HG03064 (cell line): Measurements from ENCODE around the gene ITPR3.

Source experiments
- ATAC-seq: cut with Tn5 transposase; IDR thresholded peaks from one replicate; pipeline ENCODE4 v1.9.1; 2021; ENCODE audit warnings: low read depth; ENCODE audit not compliant: unreplicated experiment

ITPR3 gene

DNA sequence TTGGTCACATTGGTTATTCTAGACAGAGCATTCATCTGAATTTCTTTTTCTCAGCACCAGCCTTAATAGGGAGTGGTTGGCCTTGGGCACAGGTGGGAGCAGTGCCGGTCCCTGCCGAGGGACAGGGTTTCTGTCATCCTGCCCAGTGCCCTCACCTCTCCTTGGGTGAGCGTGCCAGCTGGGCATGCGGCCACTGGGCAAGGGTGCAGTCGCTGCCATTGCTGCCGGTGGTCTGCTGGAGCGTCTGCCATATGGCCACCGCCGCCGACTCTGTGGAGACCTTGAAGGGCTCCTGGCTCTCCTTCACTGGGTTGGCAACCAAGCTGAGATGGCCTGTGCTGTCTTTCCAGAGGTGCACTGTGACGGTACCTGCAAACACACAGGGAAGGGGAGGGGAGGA lies 106.8 kb downstream of the ITPR3 start:
- ATAC-seq, result no peak

- ATAC-seq, result no peak
Observed at GRCh38 chr6:33728438-33728837, 107.3 kb downstream of the ITPR3 start.

DNA sequence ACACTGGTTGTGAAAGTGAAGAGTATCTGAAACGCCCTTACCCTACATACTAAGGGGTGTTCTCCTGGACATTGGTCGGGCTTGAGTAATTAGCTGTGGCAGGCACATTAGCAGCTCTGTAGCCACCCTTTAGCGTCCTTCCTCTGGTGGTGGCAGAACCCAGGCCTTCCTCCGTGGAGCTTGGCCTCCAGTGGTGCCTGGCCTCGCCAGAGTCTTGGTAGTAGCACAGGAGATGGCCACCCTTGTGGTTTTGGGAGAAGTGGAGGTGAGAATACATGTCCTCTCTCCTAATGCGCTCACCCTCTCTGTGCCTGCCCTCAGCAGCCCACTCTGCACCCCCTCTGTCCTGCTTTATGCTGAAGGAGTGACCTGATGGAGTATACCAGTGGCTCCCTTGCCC lies 107.9 kb downstream of the ITPR3 start:
- ATAC-seq, result no peak

DNA sequence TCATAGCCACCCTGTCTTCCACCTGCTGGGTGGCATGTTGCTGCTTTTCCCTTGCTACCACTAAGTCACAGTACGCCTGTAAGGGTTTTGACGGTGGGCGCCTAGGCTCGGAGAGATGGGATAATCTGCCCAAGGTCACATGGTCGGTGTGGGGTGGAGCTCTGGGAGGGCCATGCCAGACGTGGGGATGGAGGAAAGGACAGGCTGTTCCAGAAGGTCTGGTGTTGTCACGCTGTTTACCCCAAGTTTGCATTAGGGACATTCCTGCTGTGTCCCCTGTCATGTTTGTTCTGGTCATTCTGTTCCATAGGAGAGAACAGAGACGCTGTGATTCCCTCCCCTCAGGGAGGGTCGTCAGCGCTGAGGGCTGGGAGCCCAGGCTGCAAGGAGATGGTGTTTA lies 109.5 kb downstream of the ITPR3 start:
- ATAC-seq, result no peak

DNA sequence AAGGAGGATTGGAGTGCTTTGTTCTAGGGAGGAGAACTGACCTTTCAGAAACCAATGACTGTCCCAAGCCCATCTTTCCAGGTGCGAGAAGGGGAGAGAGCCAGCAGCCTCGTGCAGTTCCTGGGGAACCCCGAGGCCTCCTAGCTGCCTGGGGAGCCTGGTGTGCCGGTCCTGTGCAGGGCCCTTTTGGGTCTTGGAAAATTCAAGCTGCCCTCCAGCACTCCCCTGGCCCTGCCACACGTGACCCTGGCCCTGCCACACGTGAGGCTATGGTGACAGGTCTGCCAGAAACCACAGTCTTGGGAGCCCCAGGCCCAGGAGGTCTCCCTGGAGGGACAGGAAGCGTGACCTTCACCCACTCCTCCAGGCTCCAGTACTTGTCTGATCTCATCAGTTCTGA lies 109.9 kb downstream of the ITPR3 start:
- no peak for ATAC-seq

- ATAC-seq, result no peak
Observed at GRCh38 chr6:33731751-33732282, 110.7 kb downstream of the ITPR3 start.

- no peak for ATAC-seq
Observed at GRCh38 chr6:33732385-33732784, 111.3 kb downstream of the ITPR3 start.

DNA sequence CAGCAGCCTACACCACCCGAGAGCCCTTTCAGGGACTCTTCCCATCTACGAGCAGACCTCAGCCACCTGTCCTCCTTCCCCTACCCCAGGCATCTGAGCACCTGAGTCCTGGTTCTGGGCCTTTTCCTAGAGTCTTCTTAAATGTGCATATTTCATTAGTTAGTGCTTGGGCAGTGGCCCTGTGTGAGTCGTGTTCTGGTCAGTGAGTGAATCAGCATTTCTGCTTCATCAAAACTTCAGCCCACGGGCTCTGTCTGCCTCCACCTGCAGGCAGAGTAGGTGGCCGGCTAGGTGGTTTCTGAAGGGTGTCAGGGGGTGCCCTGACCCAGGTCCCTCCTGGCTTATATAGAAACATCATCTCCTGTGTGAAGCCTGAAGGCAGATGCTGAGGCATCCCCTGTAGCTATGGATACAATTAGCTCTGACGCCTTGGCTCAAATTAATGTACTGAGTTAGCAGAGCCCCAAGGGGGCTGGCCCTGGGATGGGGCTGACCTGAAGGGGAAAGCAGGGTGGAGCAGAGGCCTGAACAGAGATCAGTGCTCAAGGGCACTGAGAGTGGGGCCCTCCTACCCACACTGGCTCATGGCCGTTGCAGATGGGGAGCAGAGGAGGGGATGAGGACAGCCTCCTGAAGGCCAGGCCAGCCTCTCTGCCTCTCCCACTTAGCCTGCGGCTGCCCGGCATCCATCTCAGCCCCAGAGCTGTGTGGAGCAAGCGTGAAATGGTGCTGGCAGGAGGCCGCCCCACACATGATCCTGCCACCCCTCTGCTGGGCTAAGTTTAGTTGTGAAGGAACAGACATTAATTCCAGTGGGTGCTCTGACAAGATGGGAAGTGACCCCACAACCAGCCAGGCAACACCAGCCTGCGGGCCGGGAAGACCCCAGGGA lies 111.9 kb downstream of the ITPR3 start:
- no peak for ATAC-seq

DNA sequence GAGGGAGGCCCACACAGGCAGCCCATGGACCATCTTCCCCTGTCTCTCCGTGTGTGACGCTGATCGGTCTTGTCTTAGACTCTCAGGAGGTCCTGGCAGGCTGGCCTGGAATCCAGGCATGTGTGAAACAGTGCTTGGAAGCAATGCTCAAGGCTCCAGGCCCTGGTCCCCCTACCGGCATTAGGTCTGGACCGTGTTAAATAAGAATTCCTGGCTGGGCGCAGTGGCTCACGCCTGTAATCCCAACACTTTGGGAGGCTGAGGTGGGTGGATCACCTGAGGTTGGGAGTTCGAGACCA lies 112.5 kb downstream of the ITPR3 start:
- no peak for ATAC-seq

GRCh38 chr6:33735216-33735615 lies 114.1 kb downstream of the ITPR3 start:
- ATAC-seq, result no peak

GRCh38 chr6:33737267-33738026 lies 116.3 kb downstream of the ITPR3 start:
- ATAC-seq, result no peak

DNA sequence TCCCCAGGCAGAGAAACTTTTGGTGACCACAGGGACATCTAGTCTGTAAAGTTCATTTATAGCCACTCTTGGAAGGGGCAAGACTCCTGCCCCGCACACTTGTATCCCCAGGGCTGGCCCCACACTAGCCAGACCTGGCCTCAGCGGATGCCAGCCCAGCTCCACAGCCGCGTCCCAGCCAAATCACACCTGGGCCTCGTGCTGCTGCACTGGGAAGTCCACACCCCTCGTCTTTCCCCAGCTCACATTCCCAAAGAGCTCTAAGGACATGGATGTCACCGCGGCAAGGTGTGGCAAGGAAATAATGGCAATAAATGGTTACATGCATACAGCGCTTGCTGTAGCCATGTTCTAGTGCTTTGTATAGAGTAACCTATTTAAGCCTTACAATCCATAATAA lies 117.0 kb downstream of the ITPR3 start:
- ATAC-seq, result no peak

- ATAC-seq, result no peak
Observed at GRCh38 chr6:33738879-33739278, 117.8 kb downstream of the ITPR3 start.

DNA sequence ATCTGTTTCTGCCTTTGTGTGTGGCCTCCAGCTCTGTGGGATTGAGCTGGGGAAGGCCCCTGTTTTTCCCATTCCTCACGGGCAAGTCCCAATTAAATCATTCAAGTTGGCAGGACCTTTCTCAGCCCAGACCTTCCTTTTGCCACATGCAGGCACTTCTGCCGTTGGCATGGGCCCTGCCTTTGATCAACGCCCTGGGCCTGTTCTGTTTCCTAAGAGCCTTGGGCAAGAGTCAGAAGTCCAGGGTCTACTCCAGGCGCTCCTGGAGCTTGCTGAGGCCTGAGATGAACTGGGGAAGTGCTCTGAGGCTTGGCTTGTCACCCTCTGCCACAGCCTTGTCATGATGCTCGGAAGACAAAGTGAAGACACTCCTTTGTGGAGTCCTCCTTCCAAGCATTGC lies 118.4 kb downstream of the ITPR3 start:
- no peak for ATAC-seq

GRCh38 chr6:33740204-33740608 lies 119.1 kb downstream of the ITPR3 start:
- ATAC-seq, result no peak

- ATAC-seq, result no peak
Observed at GRCh38 chr6:33740794-33741193, 119.7 kb downstream of the ITPR3 start.

- no peak for ATAC-seq
Observed at GRCh38 chr6:33742092-33742491, 121.0 kb downstream of the ITPR3 start.

- ATAC-seq, result no peak
Observed at GRCh38 chr6:33742837-33743236, 121.7 kb downstream of the ITPR3 start.

DNA sequence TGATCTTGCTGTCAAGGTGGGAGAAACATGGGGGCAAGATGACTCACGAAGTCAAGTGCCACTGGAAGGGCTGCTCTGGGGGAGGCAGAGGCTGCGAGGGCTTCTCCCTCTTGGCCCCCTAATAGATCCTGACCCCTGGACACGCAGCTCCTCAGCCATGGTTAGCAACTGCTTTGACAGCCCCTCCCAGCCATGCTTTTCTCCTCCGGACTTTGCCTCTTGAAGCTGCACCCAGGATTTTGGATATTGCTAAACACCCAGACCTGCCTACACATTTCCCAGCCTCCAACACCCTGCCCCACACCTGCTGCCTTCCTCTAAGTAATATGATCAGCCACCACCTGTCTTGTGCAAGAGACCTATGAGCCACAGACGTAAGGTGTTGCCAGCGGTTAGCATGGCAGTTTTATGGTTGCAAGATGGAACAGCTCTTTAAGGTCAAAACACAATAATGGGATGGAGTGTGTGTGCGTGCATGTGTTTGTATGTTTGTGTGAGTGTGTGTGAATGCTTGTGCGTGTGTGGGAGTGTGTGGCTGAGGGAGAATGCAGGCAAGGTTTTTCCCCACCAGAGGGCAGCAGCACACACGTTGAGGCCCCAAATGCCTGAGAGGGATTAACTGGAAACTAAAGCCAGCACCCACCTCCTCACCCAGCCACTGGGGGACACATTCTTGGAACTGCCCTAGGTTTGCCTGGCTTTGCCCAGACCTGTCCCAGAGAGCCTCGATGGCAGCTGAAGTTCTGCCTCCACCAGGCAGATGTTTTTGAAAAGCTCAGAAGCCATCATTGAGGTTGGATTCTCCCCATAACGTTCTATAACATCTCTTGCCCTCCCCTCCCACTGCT lies 123.1 kb downstream of the ITPR3 start:
- ATAC-seq, result no peak

- ATAC-seq, result no peak
Observed at GRCh38 chr6:33744895-33745546, 123.9 kb downstream of the ITPR3 start.
